GM12892 (cell line): ENCODE data around the gene CA12.

Source experiments
- POLR2A ChIP-seq: IDR thresholded peaks from 2 replicates; pipeline ENCODE4 v1.6.1; 2011; ENCODE audit warnings: low read depth, low read length, control low read depth
- POLR2AphosphoS5 ChIP-seq: IDR thresholded peaks from 2 replicates; pipeline ENCODE4 v1.6.1; 2011; ENCODE audit warnings: low read depth, low read length, control low read depth

DNA sequence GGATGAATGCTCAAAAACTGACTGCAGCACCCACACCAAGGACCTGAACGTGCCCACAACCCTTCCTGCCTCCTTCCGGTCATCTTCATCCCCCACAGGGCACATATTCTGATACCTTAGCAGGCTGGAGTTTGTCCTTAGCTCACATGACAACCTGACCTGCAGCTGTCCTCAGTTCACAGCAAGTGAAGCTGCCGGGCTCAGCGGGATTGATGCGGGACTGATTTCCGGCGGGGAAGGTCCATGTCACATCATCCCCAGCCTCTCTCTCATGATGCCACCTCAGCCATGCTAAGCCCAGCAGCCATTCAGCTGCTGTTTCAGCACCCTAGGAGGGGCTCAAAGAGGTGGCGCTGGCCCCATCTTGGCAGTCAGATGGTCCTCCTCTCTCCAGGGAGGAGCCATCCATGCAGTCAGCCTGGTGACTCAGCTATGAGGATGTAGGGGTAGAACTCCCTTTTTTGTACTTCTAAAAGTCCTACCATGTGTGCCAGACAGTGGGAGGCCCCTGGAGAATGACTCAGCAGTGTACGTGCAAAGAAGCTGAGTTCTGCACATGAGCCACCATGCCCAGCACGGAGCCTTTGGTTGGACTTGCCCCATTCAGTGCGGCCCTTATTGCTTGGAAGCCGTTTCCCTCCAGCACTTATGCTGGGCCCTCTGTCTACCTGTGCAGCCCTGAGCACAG, 9.5 kb downstream of the CA12 start:
- no peak for TF ChIP-seq POLR2AphosphoS5
- no peak for TF ChIP-seq POLR2A
